ENCODE data around the gene PYCARD.
"Not testable (repeated sequence)": the region's sequence is repeated elsewhere in the genome, so short reads cannot be mapped to it uniquely, and the experiment has no call there.

The PYCARD gene

DNA sequence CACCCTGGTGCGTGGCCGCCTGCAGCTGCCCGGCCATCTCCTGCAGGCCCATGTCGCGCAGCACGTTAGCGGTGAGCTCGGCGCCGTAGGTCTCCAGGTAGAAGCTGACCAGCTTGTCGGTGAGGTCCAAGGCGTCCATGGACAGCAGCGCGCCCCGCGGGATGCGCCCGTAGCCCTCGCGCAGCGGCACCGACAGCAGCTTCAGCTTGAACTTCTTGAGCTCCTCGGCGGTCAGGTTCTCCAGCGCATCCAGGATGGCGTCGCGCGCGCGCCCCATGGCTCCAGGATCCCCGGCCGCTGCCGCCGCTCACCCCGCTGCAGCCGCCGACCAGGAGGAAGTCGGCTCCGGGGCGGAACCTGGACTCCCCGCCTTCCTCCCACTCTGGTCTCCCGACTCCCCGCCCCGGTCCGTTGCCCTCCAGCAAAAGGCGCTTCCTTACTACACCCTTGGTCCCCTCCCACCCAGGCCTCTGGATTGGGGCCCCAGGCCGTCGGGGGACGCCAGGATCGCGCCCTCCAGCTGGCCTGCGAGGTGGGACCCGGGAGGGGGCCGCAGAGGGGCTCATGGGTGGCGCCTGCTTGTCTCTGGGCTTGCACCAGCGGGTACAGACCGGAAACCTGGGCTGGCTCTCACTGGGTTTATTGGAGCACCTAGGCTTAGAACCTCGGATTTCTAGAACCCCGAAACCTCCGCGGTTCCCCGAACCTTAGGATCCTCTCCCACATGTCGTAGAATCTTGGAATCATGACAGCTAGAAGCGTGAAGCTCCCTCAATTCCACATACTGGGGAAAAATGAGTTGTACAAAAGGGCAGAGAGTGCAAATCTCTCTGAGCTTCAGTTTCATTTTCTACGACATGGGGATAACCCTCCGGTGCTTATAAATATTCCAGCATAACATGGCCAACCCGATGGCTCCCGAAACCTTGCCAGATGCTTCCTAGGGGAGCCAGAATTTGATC lies at the start of gene PYCARD:
Gene PYCARD, minus strand, starts transcription at position 347 of the 962 bp plus-strand sequence. Its CDS starts 70 bp downstream, at position 277.
- no peak for DNase-seq

DNA sequence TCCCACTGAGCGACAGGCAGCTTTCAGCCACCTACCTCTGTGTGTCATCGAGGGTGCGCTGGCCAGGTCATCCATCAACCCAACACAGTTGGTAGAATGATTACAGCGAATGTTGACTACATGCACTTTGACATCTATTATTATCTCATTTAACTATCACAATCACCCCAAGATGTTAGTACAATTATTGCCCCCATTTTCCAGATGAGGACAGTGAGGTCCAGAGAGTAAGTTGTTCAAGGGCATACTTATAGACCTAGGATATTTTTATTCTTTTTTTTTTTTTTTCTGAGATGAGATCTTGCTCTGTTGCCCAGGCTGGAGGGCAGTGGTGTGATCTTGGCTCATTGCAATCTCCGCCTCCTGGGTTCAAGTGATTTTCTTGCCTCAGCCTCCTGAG lies 48.9 kb upstream of the PYCARD start:
- no peak for DNase-seq

GRCh38 chr16:31250782-31251384 lies 48.3 kb upstream of the PYCARD start:
- DNase-seq: no peak

GRCh38 chr16:31248344-31248743 lies 45.8 kb upstream of the PYCARD start:
- no peak for DNase-seq

DNA sequence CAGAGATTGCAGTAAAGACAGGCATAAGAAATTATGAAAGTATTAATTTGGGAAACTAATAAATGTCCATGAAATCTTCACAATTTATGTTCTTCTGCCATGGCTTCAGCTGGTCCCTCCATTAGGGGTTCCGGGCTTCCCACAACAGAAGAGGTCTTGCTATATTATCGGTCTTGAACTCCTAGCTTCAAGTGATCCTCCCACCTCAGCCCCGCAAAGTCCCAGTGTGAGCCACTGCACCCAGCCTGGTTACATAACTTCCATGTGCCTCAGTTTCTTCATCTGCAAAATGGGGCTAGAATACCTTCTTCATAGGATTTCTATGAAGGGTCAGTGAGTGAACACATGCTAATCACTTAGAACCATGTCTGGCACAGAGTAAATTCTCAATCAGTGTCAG lies 43.7 kb upstream of the PYCARD start:
- DNase-seq: no peak

GRCh38 chr16:31245598-31245997 lies 43.0 kb upstream of the PYCARD start:
- not testable (repeated sequence) for DNase-seq

DNA sequence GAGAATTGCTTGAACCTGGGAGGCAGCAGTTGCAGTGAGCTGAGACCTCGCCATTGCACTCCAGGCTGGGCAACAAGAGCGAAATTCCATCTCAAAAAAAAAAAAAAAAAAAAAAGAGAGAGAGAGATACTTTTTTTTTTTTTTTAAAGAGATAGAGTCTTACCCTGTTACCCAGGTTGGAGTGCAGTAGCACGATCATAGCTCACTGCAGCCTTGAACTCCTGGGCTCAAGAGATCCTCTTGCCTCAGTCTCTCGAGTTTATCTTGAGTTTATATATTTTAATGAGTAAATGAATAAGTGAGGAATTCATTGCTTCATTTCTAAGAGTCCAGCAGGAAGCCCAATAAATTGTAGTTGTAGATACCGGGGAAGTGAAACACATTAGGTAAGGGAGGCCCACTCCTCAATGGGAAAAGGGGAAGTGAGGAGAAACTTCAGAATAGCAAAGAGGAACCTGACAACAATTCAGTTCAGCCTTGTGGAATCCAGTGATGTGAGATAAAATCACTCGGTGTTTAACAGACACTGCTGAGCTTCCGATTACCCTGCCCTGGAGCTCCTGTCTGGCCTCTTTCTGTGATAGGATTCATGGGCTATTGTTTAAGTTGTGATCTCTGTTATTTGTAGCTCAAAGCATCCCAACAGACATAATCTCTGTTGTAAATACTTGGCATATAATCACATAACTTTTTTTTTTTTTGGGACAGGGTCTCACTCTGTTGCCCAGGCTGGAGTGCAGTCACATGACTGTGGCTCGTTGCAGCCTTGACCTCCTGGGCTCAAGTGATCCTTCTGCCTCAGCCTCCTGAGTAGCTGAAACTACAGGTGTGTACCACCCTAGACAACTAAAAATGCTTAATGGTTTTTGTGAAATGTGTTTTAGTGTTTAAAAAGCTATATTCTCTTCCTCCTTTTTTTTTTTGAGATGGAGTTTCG lies 41.4 kb upstream of the PYCARD start:
- no peak for DNase-seq

GRCh38 chr16:31242206-31242605 lies 39.6 kb upstream of the PYCARD start:
- DNase-seq: no peak

DNA sequence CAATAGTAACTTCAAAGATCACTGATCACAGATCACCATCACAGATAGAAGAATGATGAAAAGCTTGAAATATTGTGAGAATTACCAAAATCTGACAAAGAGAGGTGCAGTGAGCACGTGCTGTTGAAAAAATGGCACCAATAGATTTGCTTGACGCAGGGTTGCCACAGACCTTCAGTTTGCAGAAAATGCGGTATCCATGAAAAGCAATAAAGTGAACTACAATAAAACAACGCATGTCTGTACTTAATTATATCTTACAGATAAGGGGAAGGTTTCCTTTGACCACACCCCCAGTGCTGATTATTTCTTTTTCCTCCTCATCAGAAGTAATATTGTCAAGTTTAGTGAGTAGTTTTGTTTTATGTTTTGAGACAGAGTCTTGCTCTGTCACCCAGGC lies 35.5 kb upstream of the PYCARD start:
- DNase-seq: no peak

- DNase-seq: no peak
Measured at GRCh38 chr16:31229501-31229900, 26.9 kb upstream of the PYCARD start.

GRCh38 chr16:31228206-31228605 lies 25.6 kb upstream of the PYCARD start:
- no peak for DNase-seq

DNA sequence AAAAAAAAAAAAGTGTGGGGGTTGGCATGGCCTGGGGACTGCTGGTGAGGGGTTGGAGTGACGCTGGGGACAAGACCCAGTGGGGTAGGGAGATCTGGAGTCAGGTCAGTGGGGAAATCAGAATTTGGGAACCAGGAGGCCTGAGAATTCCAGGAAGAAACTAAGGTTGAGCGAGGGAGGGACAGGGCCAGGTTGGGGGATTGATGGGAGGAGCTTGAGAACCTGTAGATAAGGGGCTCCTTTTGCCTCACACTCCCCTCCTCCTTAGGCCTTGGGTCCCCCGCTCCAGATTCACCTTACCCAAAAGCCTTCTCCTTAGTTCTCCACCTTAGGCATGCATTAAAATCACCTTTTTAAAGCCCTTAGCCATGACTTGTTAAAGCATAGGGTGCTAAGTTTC lies 22.6 kb upstream of the PYCARD start:
- no peak for DNase-seq

DNA sequence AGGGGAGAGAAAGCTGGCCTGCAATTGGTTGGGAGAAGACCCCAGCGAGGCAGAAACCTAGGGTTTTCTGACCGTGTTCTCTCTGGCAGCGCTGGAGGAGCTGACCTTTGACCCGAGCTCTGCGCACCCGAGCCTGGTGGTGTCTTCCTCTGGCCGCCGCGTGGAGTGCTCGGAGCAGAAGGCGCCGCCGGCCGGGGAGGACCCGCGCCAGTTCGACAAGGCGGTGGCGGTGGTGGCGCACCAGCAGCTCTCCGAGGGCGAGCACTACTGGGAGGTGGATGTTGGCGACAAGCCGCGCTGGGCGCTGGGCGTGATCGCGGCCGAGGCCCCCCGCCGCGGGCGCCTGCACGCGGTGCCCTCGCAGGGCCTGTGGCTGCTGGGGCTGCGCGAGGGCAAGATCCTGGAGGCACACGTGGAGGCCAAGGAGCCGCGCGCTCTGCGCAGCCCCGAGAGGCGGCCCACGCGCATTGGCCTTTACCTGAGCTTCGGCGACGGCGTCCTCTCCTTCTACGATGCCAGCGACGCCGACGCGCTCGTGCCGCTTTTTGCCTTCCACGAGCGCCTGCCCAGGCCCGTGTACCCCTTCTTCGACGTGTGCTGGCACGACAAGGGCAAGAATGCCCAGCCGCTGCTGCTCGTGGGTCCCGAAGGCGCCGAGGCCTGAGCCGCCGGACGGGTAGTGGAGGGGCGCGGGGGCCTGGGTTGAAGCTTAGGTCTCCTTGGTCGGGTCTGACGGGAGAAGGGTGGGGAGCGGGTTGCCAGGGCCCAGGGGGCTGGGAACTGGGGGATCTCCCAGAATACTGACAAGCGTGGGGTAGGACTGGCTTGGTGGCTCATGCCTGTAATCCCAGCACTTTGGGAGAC lies 21.8 kb upstream of the PYCARD start:
- no peak for DNase-seq

DNA sequence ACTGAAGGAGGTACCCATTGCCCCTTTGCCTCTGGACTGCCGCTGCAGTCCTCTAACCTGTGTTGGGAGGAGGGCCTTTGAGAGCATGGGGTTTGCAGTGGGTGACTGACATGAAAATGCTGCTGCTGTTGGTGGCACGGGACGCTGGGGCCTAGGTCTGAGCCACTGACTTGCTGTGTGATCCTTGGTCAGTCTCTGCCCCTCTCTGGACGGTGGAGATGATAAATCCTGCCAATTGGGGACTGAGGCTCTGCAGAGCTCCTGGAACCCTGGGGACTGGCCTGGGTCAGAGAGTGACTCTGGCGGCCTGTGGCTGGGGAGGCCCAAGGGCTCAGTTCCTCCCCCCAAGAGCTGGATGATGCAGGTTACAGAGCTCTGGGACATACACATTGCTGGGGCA lies 20.5 kb upstream of the PYCARD start:
- DNase-seq: no peak

GRCh38 chr16:31221357-31222160 lies 19.0 kb upstream of the PYCARD start:
- no peak for DNase-seq

DNA sequence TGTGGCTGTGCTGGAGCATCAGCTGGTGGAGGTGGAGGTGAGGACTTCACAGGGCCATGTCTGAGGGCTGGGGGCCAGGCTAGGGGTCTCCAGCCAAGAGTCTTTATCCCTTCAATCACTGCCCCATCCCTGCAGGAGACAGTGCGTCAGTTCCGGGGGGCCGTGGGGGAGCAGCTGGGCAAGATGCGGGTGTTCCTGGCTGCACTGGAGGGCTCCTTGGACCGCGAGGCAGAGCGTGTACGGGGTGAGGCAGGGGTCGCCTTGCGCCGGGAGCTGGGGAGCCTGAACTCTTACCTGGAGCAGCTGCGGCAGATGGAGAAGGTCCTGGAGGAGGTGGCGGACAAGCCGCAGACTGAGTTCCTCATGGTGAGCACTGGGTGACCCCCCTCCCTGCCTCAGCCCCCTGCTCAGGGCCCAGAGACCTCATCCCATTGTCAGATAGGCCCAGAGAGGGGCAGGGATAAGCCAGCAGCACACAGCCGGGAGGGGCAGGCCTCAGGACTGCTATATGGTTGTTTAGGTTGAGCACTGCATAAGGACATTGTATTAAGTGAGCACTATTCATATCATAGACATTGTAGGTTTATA lies 16.7 kb upstream of the PYCARD start:
- no peak for DNase-seq

- DNase-seq: no peak
Measured at GRCh38 chr16:31217136-31217530, 14.6 kb upstream of the PYCARD start.

DNA sequence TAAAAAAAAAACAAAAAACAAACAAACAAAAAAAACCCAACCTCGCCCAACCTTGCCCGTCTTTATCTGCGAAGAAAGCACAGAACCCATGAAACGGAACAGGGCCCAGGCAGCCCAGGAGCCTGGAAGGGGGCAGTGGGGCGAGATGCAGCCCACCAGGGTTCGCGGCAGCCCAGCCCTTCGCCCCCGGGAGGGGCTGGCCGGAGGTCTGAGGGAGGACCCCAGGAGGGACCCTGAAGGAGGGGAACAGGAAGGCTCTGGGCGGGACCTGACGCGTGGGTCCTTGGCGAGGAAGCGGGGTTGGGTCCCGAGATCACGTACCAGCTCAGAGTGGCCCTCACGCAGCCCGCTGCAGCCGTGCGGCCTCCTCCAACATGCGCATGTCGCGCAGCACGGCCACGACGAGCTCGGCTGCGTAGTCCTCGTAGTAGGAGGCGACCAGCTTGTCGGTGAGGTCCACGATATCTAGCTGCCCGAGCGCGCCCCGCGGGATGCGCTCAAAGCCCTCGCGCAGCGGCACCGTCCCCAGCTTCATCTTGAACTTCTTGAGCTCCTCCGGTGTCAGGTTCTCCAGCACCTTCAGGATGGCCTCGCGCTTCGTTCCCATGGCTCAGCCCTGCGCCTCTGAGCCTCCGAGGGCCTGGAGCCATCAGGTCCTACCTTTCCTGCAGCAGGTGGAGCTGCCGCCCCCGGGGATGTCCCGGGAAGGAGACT lies 14.0 kb upstream of the PYCARD start, which contains the start of gene PYDC1:
Gene PYDC1, minus strand, starts transcription at position 714 of the 714 bp plus-strand sequence. Its CDS starts 107 bp downstream, at position 607.
- DNase-seq: no peak

DNA sequence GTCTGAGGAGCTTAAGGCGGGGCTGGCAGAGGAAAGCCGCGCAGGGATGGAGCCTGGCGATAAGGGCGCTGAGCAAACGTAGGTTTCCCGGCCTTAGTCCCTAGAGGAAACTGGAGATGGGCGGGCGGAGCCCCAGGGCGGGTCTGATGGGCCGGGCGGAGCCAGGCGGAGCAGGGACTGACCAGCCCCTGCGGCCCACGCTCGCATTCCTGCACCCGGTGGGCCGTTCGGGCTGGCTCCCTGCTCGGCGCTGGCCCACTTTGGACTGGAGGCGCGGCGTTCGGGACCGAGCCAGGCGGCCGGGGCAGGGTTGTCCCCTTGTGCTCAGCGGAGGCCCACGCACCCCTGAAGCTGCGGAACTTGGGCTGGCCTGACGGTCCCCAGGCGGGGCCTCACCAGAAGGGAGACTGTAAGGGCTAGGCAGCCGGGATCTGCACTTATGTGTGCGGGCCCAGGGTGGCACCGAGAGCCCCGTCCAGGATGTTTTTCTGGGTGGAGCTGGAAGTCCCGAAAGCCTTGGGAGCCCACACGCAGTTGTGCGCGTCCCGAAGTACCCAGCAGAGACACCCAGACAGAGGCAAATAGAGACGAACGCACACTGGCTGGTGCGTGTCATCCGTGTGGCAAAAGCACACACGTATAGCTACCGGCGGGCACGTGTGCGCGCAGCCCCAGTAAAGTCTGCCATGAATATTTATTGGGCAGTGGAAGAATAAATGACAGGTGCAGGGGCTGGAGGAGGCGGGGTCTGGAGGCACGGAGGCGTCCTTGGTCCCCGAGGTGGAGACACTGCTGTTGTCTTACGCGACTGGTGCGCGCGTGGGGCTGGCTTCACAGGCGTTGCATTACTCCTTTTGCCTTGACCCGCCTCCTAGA lies 13.0 kb upstream of the PYCARD start:
- no peak for DNase-seq
